ENCODE data around the gene MICAL3.

DNA sequence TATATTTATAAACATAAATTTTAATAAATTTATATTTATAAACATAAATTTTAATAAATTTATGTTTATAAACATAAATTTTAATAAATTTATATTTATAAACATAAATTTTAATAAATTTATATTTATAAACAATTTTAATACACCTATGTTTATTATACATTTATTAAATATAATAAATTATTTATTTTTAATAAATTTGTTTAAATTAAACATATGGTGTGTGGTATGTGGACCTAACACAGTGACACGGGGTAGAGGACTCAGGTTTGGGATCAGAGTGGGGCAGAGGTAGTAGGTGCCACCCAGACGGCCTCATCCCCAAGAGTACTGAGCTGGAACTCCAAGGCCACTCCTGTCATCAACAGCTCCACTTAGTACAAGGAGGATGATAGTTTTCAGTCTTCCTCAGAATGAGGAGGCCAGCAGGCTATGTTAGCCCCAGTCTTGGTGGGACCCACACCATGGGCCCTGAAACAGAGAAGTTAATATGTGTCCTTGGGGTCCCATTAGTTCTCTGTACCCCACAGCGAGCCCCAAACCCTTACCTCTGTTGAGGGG, 203.4 kb downstream of the MICAL3 start:
- no peak for TF ChIP-seq EP300 (IDR thresholded peaks at IDR 0.05)
- TF ChIP-seq CTCF (IDR thresholded peaks at IDR 0.05), result no peak
- TF ChIP-seq POLR2A (IDR thresholded peaks at IDR 0.05), result no peak
